Transverse colon (tissue), 4 donors: ENCODE data around the gene GPR179. TPM values are rescaled to one million over a fixed set of nuclear protein-coding genes. Genes with fewer than 3 reads are reported as not detected.
"Not testable (repeated sequence)": the region's sequence is repeated elsewhere in the genome, so short reads cannot be mapped to it uniquely, and the experiment has no call there.

ENCODE experiments used
- DNase-seq: peaks from one replicate; pipeline ENCODE4 v3.0.0-alpha.2; 2019
- H3K27ac ChIP-seq, 4 donors: fragments of 200-600 bp; sonication (generic); 2 replicates each; pipeline ENCODE4 v1.5.1; 2016 to 2018; ENCODE audit warnings: inconsistent platforms in 4 of 4
- H3K27me3 ChIP-seq: fragments of 200-600 bp; sonication (generic); 2 replicates; pipeline ENCODE4 v1.5.1; 2017; ENCODE audit warnings: inconsistent platforms
- H3K36me3 ChIP-seq, 4 donors: fragments of 200-600 bp; sonication (generic); 2 replicates each; pipeline ENCODE4 v1.5.1; 2017 to 2019; ENCODE audit warnings: inconsistent platforms in 4 of 4
- H3K4me1 ChIP-seq, 4 donors: fragments of 200-600 bp; sonication (generic); 2 replicates each; pipeline ENCODE4 v1.5.1; 2017 to 2020; ENCODE audit warnings: inconsistent platforms in 4 of 4
- H3K4me3 ChIP-seq, 4 donors: fragments of 200-600 bp; sonication (generic); 1 replicate in 1 of 4; 2 replicates in 3 of 4; pipeline versions ENCODE4 v1.5.1 to v1.6.1; 2017 to 2019; ENCODE audit warnings: inconsistent platforms in 4 of 4
- H3K9me3 ChIP-seq, 2 donors: fragments of 200-600 bp; sonication (generic); 2 replicates each; pipeline ENCODE4 v1.5.1; 2017 to 2019; ENCODE audit warnings: inconsistent platforms in 2 of 2
- CTCF ChIP-seq, 5 experiments: fragments of 200-600 bp in 3 of 5; fragments of 450-650 bp in 2 of 5; sonication (generic) in 3 of 5; IDR thresholded peaks; 1 replicate in 2 of 5; 2 replicates in 3 of 5; pipeline ENCODE4 v1.5.1; 2016 to 2017; ENCODE audit warnings: antibody characterized with exemption in 5 of 5, inconsistent platforms in 3 of 5, mild to moderate bottlenecking in 2 of 5, moderate library complexity in 1 of 5
- POLR2AphosphoS5 ChIP-seq, 3 donors: sonication (generic); formaldehyde crosslinking; IDR thresholded peaks; one replicate each; pipeline ENCODE4 v1.6.1; 2016; ENCODE audit warnings: antibody characterized with exemption in 3 of 3
- WGBS, 2 donors: methylation state at CpG; one replicate each; pipeline ENCODE4 v1.1.5; 2018; ENCODE audit warnings: low coverage in 1 of 2; 5-methylcytosine and 5-hydroxymethylcytosine counted together
- in situ Hi-C, 4 donors: fragments of 200-750 bp; cut with MboI; loops; one replicate each; pipeline versions ENCODE4 v1.15.0 to v1.15.1; 2017; ENCODE audit warnings: low sequenced_read_pairs in 3 of 4, low pct_ligation_motif_present in 1 of 4, low pct_unique_long_range_greater_than_20kb in 1 of 4
- intact Hi-C: fragments of 100-400 bp; cut with DNase I; formaldehyde crosslinking; loops from one replicate; pipeline ENCODE4 v1.15.1; 2023; ENCODE audit warnings: low total_unique reads
- total RNA-seq, 4 donors: library from RNA; depleted of rRNA; stranded (reverse); fragments of >200 nt; gene quantifications; one replicate each; pipeline ENCODE4 v1.1.0, GENCODE V29; 2016

The GPR179 gene
- total RNA-seq, 4 donors from 2014 or later, result under 0.01 to 0.16 TPM; not detected in 2

GRCh38 chr17:38288217-38288827, 55.4 kb downstream of the GPR179 start:
- H3K4me1 ChIP-seq, H3K9me3 ChIP-seq, in situ Hi-C loops, H3K27me3 ChIP-seq, intact Hi-C loops, DNase-seq, H3K4me3 ChIP-seq, H3K36me3 ChIP-seq, H3K27ac ChIP-seq: not testable (repeated sequence)
- 63% methylated on average over 6 of the region's 12 CpGs; no CpG with 5 or more reads in 1 of the 2 donors for WGBS, 2 donors
- TF ChIP-seq CTCF (IDR thresholded peaks at IDR 0.05), result peak in 3 of 5 experiments; percentile 6 to 33 (median 30)

GRCh38 chr17:38286501-38287091, 57.2 kb downstream of the GPR179 start:
- peak in 2 of 3 donors; percentile 17 to 49 for TF ChIP-seq POLR2AphosphoS5 (IDR thresholded peaks at IDR 0.05)
- DNase-seq, result peak; percentile 60
- WGBS, 2 donors, result 31% methylated on average over 9 of the region's 11 CpGs; no CpG with 5 or more reads in 1 of the 2 donors
- H3K4me1 ChIP-seq, in situ Hi-C loops, H3K9me3 ChIP-seq, intact Hi-C loops, H3K36me3 ChIP-seq, H3K27me3 ChIP-seq, H3K4me3 ChIP-seq: not testable (repeated sequence)
- peak overlapping the region; percentile 38 to 82 (median 60) for H3K27ac ChIP-seq

GRCh38 chr17:38285994-38286393, 57.8 kb downstream of the GPR179 start:
- intact Hi-C loops, H3K4me3 ChIP-seq, H3K4me1 ChIP-seq, in situ Hi-C loops, H3K36me3 ChIP-seq, H3K27me3 ChIP-seq, DNase-seq, H3K9me3 ChIP-seq, H3K27ac ChIP-seq: not testable (repeated sequence)

Other genes starting within 250 kb of the GPR179 start
- gene TBC1D3E, start 216.0 kb downstream of the GPR179 start, total RNA-seq, result not detected
- gene TBC1D3, start 151.4 kb downstream of the GPR179 start, total RNA-seq, result not detected
- gene MRPL45, start 46.8 kb downstream of the GPR179 start, total RNA-seq, result 10 to 100 TPM in 3 of 4 donors, 1 to 10 TPM in 1; 5.2 to 30.8 (median 18.9) TPM
- 10 to 100 TPM in 3 of 4 donors, 1 to 10 TPM in 1; 3.0 to 20.1 (median 15.2) TPM for gene SOCS7, start 7.9 kb upstream of the GPR179 start, total RNA-seq
- gene ARHGAP23, start 84.5 kb upstream of the GPR179 start, total RNA-seq, result 10 to 100 TPM in 3 of 4 donors, 1 to 10 TPM in 1; 4.5 to 21.7 (median 17.0) TPM